HPDE6-E6E7 (cell line): ENCODE data around the gene TMEM120A.
A peak's percentile ranks its signal among the peaks of the same experiment; 100 is the strongest.

Experiments used
- DNase-seq: peaks from one replicate; pipeline ENCODE4 v3.0.0; 2011; ENCODE audit warnings: missing footprints; ENCODE audit errors: extremely low spot score

The TMEM120A gene

DNA sequence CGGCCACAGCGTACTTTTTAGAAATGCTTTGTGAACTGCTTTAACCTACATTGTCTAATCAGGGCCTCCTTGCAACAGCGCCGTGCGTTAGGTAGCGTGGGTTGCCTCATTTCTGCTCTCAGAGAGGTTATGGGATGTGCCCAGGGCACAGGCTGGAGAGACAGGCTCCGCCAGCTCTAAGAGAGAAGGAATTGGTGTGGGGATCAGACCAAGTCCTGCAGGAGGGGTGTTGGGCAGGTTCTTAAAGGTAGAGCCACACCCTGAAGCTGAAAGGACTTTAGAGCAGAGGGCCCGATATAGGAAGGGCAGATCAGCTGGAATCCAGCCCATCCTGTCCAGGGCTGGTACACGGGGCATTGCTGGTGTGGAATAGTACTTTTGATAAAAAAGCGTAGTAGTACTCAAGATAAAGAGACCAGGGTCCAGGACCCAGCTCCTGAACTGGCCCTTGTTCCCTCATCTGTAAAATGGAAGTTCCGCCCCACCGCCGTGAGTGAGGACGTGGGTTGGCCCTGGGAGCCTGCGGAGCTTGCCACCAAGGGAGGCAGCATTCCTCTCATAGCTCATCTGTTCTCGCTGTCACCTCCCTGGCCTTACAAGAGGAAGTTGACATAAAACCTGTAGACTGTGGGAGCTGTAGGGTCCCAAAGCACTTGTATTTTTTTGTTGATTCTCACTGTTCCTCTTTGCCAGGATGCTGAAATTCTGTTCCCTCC is 37.2 kb downstream of the TMEM120A start:
- DNase-seq: no peak

DNA sequence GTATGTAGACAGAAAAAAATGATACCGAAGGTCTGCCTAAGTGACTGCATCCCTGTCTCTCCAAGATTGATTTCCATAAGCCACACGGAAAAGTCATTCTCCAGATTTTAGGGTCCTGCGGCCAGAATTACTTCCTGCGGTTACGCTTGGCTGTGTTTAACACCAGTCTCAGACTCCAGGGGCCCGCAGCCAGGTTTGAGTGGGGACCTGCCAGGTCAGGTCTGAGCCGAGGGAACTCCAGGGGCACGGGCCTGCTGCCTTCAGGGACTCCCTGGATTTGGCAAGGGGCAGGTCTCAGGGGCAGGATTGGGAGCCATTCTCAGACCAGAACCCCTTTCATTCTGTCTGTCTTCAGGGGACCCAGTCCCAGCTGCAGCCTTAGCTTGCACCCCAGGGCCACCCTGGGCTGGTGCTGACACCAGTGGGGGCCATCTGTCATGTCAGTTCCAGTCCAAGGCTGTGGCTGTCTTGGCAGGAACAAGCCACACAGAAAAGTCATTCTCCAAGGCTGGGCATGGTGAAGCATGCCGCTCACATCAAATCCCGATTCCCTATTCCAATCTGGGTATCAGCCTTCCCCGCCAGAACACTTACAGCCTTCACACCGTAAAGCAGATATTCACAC is 39.0 kb downstream of the TMEM120A start:
- DNase-seq: no peak

DNA sequence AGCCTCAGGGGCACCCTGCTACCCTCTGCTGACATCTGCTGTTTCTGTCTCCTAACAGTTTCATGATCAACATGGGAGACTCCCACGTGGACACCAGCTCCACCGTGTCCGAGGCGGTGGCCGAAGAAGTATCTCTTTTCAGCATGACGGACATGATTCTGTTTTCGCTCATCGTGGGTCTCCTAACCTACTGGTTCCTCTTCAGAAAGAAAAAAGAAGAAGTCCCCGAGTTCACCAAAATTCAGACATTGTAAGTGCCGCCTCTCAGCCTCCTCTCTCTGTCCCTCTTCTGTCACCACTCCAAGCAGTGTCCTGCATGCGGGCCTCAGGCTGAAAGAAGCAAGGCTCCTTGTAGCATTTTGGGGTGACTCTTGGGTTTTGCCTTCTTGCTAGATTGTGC is 40.5 kb downstream of the TMEM120A start:
- no peak for DNase-seq

DNA sequence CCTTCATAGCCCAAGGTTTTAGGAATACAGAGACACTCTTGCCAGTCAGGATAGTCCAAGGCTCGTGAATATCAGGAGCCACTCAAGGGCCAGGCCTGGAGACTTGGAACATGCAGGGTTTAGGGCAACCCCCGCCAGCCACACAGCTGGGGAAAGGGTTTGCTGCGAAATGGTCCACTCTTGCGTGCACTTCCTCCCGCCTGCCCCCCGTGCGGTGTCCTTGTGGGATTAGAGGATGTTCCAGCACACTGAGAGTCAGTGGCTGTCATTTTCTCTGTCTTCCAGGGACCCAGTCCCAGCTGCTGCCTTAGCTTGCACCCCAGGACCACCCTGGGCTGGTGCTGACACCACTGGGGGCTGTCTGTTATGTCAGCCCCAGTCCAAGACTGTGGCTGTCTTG is 41.0 kb downstream of the TMEM120A start:
- no peak for DNase-seq

DNA sequence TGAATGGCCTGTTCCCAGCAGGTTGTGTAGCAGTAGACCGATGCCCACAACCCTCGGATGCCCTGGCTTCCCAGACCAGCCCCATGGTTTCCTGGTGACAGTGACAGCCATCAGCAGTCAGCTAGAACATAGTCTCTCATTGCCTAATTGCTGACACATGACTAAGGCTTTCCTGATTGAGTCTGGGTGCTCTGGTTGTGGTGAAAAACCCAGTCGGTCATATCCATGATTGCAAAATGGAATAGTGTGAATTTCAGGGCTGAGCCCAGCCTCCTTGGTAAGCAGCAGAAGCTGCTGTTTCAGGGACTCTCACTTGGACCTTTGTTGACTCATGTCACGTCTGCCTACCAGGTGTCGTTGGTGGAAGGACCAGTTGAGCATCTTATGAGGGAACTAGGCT is 42.9 kb downstream of the TMEM120A start:
- peak; percentile 53 for DNase-seq

DNA sequence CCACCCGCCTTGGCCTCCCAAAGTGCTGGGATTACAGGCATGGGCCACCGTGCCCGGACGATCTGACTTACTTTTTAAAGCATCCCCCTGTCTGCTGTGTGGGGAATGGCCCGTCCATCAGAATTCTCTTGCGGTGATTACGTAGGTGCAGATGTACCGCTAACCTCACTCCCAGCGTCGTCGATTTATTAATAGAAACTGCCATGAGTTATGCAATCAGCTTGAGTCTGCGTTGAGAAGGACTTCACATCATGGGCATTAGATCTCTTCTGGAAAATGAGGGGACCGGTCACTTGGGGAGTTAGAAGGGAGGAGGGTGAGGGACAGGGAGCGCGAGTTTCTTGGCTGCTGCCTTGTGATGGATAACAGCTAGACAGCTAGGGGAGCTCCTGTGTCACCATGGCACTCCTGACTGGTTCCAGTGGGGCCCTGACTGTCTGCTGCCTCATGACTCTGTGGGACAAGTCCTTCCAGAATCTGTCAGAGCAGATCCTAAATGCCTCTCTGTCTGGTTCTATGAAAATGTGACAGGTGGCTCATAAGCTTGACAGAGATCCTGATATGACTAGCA is 44.2 kb downstream of the TMEM120A start:
- no peak for DNase-seq

DNA sequence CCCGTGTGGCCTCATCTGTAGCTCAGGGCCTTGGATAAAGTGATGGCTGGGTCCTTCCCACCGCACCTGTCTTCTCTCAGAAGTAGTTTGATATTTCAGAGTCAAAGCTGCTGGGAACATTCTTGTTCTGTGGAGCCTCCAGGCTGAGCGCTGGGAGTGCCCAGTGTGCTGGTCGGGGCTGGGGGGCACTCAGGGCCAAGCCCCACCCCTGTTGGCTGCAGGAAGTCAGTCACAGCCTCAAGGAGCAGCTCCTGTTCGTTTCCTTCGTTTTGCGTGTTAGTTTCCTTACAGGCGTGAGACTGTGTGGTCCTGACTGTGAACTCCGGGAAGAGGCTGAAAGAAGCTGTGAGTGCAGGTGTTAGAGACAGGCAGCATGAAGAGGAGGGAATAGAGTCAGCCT is 46.2 kb downstream of the TMEM120A start:
- no peak for DNase-seq

DNA sequence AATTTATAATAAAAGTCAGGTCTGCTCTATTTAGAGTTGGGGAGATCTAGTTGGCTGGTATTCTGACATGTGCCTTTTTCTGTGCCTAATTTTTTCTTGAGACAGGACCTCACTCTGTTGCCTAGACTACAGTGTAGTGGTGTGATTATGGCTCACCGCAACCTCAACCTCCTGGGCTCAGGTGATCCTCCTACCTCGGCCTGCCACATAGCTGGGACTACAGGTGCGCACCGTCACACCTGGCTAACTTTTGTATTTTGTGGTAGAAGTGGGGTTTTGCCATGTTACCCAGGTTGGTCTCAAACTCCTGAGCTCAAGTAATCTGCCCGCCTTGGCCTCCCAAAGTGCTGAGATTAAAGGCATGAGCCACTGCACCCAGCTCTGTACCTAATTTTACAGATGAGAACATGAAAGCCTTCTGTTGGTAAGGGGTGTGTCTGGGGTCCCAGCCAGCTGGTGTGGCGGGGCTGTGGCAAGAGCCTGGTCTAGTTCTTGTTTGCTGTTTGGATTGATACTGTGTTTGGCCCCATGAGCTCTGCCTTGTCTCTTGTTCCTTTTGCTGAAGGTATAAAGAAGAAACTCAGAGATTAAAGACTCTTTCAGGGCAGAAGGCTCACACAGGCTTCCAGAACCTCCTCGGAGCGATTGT is 48.1 kb downstream of the TMEM120A start:
- DNase-seq: no peak

DNA sequence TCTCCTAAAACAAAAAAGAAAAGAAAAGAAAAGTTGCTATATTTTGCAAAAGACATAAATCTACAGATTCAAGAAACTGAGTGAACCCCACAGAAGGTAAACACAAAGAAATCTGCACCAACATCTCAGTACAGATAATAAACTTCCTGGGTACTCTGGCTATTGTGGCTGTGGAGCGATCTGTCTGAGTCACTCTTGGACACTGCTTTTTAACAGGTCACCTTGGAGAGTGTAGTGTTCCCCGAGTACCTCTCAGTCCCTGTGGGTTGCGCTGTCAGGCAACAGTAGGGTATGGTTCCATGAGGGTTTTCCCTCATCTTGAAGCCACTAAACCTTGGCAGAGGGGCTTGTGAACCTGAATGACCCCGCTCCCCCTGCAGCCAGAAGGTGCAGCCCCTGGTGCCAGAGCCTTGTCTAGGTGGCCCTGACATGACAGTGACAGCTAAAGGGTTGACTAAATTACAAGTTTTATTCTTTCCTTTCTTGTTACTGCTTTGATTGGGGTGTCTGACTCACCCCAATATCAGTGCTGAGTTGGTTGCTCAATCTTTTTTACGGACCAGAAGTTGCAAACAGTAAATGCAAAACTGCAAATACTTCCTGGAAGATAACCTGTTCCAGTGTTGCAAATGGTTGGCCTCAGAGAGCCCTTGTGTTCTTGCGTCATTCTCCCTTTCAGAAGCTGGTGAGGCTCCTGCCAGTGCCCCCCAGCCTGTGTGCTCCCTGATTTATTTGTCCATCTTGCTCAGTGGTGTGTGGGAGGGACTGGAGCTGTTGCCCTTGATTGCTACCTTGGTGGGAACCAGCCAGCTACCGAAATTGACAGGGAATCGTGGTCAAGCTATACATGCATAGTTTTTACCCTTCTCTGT is 48.9 kb downstream of the TMEM120A start:
- peak; percentile 53 for DNase-seq

DNA sequence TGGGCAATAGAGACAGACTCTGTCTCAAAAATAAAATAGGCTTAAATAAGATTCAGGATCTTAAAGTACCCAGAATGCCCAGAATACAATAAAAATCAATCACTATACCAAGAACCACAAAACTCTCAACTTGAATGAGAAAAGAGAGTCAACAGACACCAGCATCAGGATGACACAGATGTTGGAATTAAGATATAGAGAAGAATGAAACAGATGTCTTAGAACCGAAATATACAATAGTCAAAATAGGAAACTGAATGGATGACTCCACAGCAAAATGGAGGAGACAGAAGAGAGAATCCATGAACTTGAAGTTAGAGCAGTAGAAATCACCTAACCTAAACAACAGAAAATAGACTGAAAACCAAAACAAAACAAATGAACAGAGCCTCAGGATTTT is 49.9 kb downstream of the TMEM120A start:
- no peak for DNase-seq

DNA sequence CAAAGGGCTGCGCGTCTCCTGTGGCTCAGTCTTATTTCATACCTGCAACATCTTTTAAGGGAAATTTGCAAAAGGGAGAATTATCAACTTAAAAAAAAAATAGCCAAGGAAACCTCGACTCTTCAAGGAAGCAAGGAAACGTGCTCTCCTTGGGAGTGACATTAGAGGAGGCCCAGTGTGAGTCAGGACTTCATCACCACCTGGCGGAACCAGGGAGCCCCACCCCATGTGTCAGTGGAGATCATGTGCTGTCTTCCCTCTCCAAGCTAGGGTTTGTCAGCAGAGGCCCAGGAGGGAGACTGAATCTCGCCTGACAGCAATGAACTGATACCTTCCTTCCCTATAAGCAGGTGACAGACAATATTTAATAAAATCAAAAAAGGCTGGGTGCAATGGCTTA is 50.5 kb downstream of the TMEM120A start:
- DNase-seq: peak; percentile 98

DNA sequence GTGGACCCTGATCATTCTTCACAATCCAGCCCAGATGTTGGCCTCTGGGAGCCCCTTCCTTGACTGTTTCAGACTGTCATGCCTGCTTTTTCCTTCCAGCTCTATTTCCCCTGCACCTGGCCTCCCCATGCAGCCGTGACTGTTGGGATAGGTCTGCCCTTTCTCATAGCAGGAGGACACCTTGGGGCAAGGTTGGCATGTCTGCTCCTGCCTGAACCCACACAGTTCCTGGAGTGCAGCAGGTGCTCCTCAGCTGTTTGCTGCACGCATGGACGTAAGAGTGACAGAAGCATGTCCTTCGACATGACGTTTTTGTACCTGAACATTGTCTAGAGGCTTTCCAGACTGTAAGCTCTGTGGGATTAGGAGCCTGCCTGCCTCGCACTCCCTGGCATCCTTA is 55.5 kb downstream of the TMEM120A start:
- DNase-seq: no peak

DNA sequence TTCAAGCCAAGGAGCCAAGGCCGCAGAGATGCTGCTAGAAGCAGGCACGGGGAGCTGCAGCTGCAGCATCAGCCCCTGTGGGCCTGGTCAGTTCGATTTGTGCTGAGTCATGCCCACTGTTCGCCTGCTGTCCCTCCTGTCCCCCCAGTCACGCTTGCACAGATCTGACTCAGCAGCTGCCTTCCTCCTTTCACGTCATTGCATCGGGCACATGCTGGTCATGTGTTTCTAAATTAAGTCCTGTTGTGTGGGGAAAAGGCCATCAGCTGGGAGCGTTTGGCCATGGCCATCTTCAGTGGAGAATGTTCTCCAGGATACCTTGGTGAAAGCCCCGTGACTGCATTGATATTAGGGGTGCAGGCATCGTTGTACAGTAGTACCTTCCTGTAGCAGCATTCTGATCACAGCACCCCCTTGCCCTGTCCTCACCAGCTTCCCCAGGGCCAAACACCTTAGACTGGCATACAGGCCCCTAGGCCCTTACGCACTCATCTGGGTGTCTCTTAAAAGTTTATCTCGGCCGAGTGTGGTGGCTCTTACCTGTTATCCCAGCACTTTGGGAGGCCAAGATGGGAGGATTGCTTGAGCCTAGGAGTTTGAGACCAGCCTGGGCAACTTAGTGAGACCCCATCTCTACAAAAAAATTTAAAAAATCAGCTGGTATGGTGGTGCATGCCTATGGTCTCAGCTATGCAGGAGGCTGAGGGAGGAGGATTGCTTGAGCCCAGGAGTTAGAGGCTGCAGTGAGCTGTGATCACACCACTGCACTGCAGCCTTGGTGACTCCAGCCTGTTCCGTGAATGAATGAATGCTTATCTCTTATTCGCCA is 56.2 kb downstream of the TMEM120A start:
- DNase-seq: no peak
